Measurements from ENCODE around the gene BIRC2.

GRCh38 chr11:102368472-102368871, 21.5 kb downstream of the BIRC2 start:
- TF ChIP-seq, protein P1, sequence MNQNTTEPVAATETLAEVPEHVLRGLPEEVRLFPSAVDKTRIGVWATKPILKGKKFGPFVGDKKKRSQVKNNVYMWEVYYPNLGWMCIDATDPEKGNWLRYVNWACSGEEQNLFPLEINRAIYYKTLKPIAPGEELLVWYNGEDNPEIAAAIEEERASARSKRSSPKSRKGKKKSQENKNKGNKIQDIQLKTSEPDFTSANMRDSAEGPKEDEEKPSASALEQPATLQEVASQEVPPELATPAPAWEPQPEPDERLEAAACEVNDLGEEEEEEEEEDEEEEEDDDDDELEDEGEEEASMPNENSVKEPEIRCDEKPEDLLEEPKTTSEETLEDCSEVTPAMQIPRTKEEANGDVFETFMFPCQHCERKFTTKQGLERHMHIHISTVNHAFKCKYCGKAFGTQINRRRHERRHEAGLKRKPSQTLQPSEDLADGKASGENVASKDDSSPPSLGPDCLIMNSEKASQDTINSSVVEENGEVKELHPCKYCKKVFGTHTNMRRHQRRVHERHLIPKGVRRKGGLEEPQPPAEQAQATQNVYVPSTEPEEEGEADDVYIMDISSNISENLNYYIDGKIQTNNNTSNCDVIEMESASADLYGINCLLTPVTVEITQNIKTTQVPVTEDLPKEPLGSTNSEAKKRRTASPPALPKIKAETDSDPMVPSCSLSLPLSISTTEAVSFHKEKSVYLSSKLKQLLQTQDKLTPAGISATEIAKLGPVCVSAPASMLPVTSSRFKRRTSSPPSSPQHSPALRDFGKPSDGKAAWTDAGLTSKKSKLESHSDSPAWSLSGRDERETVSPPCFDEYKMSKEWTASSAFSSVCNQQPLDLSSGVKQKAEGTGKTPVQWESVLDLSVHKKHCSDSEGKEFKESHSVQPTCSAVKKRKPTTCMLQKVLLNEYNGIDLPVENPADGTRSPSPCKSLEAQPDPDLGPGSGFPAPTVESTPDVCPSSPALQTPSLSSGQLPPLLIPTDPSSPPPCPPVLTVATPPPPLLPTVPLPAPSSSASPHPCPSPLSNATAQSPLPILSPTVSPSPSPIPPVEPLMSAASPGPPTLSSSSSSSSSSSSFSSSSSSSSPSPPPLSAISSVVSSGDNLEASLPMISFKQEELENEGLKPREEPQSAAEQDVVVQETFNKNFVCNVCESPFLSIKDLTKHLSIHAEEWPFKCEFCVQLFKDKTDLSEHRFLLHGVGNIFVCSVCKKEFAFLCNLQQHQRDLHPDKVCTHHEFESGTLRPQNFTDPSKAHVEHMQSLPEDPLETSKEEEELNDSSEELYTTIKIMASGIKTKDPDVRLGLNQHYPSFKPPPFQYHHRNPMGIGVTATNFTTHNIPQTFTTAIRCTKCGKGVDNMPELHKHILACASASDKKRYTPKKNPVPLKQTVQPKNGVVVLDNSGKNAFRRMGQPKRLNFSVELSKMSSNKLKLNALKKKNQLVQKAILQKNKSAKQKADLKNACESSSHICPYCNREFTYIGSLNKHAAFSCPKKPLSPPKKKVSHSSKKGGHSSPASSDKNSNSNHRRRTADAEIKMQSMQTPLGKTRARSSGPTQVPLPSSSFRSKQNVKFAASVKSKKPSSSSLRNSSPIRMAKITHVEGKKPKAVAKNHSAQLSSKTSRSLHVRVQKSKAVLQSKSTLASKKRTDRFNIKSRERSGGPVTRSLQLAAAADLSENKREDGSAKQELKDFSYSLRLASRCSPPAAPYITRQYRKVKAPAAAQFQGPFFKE (tag by site-specific recombination; IDR thresholded peaks at IDR 0.05; ENCODE audit: borderline replicate concordance): no peak
- TF ChIP-seq GFI1B (tag by site-specific recombination; IDR thresholded peaks at IDR 0.05) (no peak), YY1 (tag by site-specific recombination; IDR thresholded peaks at IDR 0.05) (no peak), TCF7L2 (IDR thresholded peaks at IDR 0.05; ENCODE audit: borderline replicate concordance, low read depth, low read length) (no peak)
- TF ChIP-seq, protein P2, sequence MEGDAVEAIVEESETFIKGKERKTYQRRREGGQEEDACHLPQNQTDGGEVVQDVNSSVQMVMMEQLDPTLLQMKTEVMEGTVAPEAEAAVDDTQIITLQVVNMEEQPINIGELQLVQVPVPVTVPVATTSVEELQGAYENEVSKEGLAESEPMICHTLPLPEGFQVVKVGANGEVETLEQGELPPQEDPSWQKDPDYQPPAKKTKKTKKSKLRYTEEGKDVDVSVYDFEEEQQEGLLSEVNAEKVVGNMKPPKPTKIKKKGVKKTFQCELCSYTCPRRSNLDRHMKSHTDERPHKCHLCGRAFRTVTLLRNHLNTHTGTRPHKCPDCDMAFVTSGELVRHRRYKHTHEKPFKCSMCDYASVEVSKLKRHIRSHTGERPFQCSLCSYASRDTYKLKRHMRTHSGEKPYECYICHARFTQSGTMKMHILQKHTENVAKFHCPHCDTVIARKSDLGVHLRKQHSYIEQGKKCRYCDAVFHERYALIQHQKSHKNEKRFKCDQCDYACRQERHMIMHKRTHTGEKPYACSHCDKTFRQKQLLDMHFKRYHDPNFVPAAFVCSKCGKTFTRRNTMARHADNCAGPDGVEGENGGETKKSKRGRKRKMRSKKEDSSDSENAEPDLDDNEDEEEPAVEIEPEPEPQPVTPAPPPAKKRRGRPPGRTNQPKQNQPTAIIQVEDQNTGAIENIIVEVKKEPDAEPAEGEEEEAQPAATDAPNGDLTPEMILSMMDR (tag by site-specific recombination; IDR thresholded peaks at IDR 0.05): no peak
